ENCODE data around the gene SERPINB3.

The SERPINB3 gene

DNA sequence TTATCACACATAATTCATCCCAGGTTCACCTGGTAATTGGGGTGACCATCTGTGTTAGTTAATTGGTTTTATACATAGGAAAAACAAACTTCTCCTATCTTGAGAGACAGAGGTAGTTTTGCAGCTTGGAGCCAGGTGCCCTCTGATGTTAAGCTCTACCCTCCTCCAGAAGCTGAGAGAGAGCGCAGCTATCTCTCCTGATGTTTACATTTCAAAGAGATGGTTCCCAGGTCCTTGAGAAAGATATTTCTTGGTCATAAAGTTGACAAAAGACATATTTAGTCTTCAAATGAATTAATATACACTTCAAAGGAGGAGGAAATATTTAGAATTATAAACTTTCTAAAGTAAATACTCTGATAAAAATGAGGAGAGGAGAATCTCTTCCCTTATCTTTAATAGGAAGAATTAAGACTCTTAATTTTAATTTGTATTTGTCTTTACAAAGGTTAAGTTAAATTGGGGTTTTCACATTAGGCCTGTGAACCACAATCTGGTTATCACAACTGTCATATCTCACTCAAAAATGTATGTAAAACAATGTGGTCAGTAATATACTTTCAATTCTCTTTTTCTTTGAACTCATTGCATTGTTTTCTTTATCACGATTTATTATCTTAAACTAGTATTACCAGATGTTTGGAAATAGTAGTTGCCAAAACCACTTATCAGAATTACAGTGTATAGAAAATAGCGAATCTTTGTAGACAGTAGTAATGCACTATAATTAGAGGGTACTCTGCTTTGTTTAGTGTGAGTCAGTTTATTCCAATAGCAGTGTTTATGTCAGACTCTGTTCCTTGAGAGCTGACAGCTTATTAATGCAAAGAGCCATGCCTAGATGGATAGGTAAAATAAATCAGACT lies 44.4 kb downstream of the SERPINB3 start:
- no peak for DNase-seq (ENCODE audit: extremely low spot score)
- no peak for TF ChIP-seq SUZ12 (IDR thresholded peaks at IDR 0.05)
- TF ChIP-seq LEF1 (IDR thresholded peaks at IDR 0.05; ENCODE audit: borderline replicate concordance): no peak
- TF ChIP-seq, protein P1, sequence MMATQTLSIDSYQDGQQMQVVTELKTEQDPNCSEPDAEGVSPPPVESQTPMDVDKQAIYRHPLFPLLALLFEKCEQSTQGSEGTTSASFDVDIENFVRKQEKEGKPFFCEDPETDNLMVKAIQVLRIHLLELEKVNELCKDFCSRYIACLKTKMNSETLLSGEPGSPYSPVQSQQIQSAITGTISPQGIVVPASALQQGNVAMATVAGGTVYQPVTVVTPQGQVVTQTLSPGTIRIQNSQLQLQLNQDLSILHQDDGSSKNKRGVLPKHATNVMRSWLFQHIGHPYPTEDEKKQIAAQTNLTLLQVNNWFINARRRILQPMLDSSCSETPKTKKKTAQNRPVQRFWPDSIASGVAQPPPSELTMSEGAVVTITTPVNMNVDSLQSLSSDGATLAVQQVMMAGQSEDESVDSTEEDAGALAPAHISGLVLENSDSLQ (IDR thresholded peaks at IDR 0.05): no peak
- no peak for TF ChIP-seq SP1 (IDR thresholded peaks at IDR 0.05)
- CTCF ChIA-PET: no interaction called here
- POLR2A ChIA-PET: no interaction called here

DNA sequence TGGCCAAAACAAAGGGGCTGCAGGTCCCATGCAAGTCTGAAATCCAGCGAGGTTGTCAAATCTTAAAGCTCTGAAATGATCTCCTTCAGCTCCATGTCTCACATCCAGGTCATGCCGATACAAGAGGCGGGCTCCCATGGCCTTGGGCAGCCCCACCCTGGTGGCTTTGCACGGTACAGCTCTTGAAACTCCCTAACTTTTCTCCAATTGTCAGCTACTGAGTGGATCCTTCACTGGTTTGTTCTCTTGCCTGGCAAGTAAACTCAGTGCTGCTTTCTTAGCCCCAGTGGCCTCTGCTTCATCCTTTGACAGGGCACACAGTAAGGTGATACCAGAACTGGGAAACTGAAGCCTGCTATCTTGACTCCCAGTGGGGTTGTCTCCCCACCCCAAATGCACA lies 48.3 kb downstream of the SERPINB3 start:
- no peak for DNase-seq (ENCODE audit: extremely low spot score)
- CTCF ChIA-PET: no interaction called here
- no peak for TF ChIP-seq LEF1 (IDR thresholded peaks at IDR 0.05; ENCODE audit: borderline replicate concordance)
- TF ChIP-seq FOXM1 (IDR thresholded peaks at IDR 0.05; ENCODE audit: borderline replicate concordance): no peak
- TF ChIP-seq FOXA1 (IDR thresholded peaks at IDR 0.05): no peak
- no peak for TF ChIP-seq SUZ12 (IDR thresholded peaks at IDR 0.05)
- TF ChIP-seq CTBP1 (IDR thresholded peaks at IDR 0.05; ENCODE audit: borderline replicate concordance): no peak
- TF ChIP-seq ZNF384 (IDR thresholded peaks at IDR 0.05): no peak
- TF ChIP-seq ELF4 (IDR thresholded peaks at IDR 0.05): no peak
- TF ChIP-seq HDGF (IDR thresholded peaks at IDR 0.05; ENCODE audit: borderline replicate concordance): no peak
- no peak for TF ChIP-seq BHLHE40 (IDR thresholded peaks at IDR 0.05; ENCODE audit: borderline replicate concordance)
- TF ChIP-seq, protein P1 (IDR thresholded peaks at IDR 0.05): no peak
- TF ChIP-seq NFRKB (IDR thresholded peaks at IDR 0.05): no peak
- POLR2A ChIA-PET: no interaction called here

DNA sequence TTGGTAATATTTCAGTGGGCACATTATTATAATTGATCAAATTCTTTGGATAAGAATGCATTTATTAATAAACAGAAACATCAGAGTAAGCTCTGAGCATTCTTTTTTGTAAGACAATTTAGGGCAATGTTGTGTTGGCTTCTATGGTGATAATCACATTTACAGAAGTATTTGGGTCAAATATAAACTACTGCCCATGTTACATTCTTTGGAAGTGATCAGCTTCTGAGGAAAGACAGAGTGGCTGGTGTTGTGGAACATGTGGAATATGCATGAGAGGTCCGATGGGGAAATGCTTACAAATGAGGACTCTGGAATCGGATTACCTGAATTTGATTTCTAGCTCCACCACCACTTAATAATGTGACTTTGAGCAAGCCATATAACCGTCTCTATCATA lies 55.2 kb downstream of the SERPINB3 start:
- POLR2A ChIA-PET: no interaction called here
- no peak for TF ChIP-seq HDGF (IDR thresholded peaks at IDR 0.05; ENCODE audit: borderline replicate concordance)
- no peak for TF ChIP-seq FOXK2 (IDR thresholded peaks at IDR 0.05)
- no peak for TF ChIP-seq ELF4 (IDR thresholded peaks at IDR 0.05)
- no peak for TF ChIP-seq NFRKB (IDR thresholded peaks at IDR 0.05)
- TF ChIP-seq, protein P1 (IDR thresholded peaks at IDR 0.05): no peak
- no peak for TF ChIP-seq ZNF384 (IDR thresholded peaks at IDR 0.05)
- TF ChIP-seq TARDBP (IDR thresholded peaks at IDR 0.05): no peak
- no peak for TF ChIP-seq CTBP1 (IDR thresholded peaks at IDR 0.05; ENCODE audit: borderline replicate concordance)
- TF ChIP-seq LEF1 (IDR thresholded peaks at IDR 0.05; ENCODE audit: borderline replicate concordance): no peak
- TF ChIP-seq BHLHE40 (IDR thresholded peaks at IDR 0.05; ENCODE audit: borderline replicate concordance): no peak
- no peak for TF ChIP-seq L3MBTL2 (conservative IDR thresholded peaks at IDR 0.05)
- TF ChIP-seq FOXM1 (IDR thresholded peaks at IDR 0.05; ENCODE audit: borderline replicate concordance): no peak
- TF ChIP-seq FOXA1 (IDR thresholded peaks at IDR 0.05): no peak
- no peak for TF ChIP-seq ARNT (IDR thresholded peaks at IDR 0.05)
- no peak for TF ChIP-seq SP1 (IDR thresholded peaks at IDR 0.05)
- DNase-seq (ENCODE audit: extremely low spot score): no peak
- CTCF ChIA-PET: no interaction called here

All from HEK293T (cell line).